GM18858 (cell line): ENCODE measurements around the gene CNNM1.

Experiments
- ATAC-seq: cut with Tn5 transposase; IDR thresholded peaks from one replicate; pipeline ENCODE4 v1.9.1; 2021; ENCODE audit not compliant: unreplicated experiment

Gene CNNM1

GRCh38 chr10:99370993-99371392 is 41.8 kb downstream of the CNNM1 start:
- ATAC-seq: peak; percentile 82

DNA sequence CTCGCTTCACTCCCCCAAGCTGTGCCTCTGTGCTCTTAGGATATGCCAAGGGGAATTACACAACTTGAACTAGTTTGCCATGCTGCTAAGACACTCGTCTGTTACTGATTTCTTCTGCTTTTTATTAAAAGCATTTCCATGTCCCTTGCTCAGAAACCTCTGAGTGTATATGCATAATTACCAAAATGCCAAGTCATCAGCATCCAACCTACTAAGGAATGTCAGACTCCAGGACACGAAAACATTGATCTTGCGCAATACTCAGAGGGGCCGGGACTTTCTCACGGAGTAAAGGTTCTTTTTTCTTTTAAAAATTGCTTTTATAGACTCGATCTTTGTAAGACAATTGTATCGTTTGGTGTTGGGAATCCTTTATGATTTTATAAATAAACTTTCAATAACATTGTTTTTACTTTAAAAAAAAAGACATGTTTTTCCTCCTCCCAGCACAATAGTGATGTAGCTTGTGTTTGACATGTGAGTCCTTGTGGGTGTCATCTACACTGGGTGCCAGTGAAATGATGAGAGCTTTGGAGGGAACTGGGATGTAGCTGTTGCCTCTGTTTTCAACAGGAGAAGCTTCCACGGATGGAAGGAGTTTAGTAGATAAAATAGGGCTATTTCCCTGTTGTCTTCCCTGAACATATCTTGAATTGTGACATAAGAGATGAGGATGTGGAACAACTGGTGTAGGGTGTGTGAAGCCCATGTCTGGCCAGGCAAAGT is 43.6 kb downstream of the CNNM1 start:
- ATAC-seq: no peak

- ATAC-seq: no peak
These were observed 45.4 kb downstream of the CNNM1 start for GRCh38 chr10:99374526-99374925.

- ATAC-seq: no peak
These were observed 45.8 kb downstream of the CNNM1 start for GRCh38 chr10:99374972-99375371.

DNA sequence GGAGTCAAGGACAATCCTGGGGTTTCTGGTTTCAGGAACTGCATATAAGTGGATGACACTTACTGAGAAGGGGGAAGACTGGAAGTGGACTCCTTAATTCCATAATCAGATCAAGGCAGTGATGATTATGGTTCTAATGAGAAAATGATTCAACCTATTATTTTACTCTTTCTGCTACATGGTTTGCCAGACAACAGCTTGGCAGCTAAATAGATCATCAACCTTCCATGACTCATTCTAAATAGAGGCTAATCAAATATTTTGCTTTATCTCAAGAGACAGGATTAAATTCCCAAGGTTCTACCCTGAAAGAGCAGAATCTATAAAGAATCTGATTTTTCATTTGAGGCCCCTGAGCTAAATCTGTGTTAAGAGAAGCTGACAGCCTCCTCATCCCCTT is 46.3 kb downstream of the CNNM1 start:
- ATAC-seq: no peak

DNA sequence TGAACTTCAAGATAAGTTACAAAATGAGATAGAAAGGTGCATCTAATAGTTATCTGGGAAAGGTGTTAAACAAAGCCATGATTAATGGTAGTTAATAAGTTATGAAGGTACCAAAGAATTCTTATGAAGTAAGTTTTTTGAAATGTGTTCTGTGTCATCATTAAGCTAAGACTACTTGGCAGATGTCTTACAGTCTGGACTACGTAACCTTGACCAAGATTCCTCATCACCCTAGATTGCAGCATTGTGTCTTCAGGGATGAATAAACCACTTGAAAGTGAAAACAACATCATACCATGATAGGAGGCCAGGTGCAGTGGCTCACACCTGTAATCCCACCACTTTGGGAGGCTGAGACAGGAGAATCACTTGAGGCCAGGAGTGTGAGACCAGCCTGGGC is 53.0 kb downstream of the CNNM1 start:
- ATAC-seq: no peak

- ATAC-seq: no peak
These were observed 57.9 kb downstream of the CNNM1 start for GRCh38 chr10:99387071-99387470.

DNA sequence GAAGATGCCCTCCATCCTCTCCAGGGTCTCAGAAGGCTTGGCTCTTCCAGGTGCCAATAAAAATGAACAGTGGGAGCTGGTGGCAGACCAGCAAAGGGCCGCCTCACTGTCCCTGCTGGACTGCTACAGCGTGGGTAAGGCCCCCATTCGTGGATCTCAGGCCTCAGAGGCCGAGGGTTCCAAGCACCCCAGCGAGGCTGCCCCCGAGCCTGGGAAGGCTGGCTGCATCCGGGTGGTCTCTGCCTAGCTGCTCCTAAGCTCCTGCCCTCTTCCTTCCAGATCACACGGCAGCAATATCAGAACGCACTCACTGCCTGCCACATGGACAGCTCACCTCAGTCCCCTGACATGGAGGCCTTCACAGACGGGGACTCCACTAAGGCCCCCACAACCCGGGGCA is 58.4 kb downstream of the CNNM1 start:
- no peak for ATAC-seq

- no peak for ATAC-seq
These were observed 60.7 kb downstream of the CNNM1 start for GRCh38 chr10:99389729-99390480.

DNA sequence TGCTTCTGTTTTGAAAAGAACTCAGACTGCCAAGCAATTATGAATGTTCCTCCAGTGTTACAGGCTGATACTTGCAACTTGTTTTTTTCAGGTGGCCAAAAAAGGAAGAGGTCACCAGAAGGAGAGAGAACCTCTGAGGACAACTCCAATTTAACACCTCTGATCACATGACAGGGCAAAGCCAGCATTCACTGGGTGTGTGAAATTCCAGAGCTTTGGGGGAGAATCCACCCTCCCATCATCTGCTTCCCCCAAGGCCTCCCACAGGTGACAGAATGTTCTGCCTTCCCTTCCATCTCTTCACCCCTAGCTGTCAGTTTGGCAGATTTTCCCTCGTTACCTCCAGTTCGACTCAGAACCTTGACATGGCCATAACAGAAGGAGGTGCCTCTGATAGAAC is 62.2 kb downstream of the CNNM1 start:
- ATAC-seq: no peak

DNA sequence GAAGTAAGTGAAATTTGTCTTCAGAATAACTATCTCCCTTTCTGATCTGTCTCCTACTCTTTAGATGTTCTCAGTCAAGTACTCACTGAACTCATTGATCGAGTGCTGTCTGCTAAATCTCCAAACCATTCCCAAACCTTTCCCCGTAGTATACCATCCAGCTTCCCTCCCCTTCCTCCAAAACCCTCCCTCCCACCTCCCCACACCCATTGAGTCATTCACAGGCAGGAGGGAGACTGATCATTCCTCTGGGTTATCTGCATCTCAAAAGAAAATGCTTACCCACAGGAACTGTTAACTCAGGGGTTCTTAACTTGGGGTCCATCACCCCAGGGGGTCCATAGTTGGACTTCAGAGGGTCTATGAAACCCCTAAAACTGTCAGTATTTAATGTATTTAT is 63.9 kb downstream of the CNNM1 start:
- no peak for ATAC-seq

DNA sequence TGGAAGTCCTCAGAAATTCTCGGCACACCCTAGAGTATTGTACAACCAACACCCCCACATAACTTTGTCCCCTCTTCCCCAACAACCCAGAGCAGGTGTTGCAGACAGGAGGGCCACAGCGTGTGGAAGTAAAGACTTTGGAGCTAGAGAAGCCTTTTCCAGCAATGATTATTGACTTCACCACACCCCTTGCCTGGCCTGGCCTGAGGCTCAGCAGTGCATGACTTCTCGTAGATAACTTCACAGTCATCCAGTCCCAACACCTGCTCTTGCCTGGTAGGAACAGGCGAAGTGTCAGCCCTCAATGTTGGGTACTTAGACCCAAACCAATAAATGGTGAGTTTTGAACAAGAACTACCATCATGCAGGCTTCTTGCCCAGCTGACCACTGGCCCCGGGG is 64.5 kb downstream of the CNNM1 start:
- ATAC-seq: no peak

GRCh38 chr10:99394256-99394655 is 65.1 kb downstream of the CNNM1 start:
- ATAC-seq: no peak

GRCh38 chr10:99394761-99395386 is 65.7 kb downstream of the CNNM1 start:
- ATAC-seq: no peak

GRCh38 chr10:99395750-99396445 is 66.7 kb downstream of the CNNM1 start:
- no peak for ATAC-seq

GRCh38 chr10:99396471-99396870 is 67.3 kb downstream of the CNNM1 start:
- ATAC-seq: no peak

GRCh38 chr10:99399664-99400063 is 70.5 kb downstream of the CNNM1 start:
- no peak for ATAC-seq

DNA sequence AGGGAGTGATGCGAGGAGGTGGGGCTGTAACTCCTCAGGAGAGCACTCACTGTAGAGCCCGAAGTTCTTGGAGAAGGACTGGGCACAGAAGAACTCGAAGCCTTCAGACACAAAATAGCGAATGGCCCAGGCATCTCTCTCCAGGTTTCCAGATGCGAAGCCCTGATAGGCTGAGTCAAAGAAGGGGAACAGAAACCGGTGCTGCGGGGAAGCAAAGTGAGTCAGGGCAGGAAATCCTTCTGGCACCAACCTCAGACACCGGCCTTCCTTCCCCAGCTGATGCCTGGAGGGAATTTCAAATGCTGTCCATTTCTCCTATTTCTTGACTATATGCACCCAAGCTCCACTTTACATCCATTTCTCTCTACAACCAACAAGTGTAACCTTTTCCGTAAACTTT is 74.5 kb downstream of the CNNM1 start:
- no peak for ATAC-seq

GRCh38 chr10:99406149-99406548 is 77.0 kb downstream of the CNNM1 start:
- ATAC-seq: no peak

- ATAC-seq: no peak
These were observed 81.0 kb downstream of the CNNM1 start for GRCh38 chr10:99410146-99410545.

DNA sequence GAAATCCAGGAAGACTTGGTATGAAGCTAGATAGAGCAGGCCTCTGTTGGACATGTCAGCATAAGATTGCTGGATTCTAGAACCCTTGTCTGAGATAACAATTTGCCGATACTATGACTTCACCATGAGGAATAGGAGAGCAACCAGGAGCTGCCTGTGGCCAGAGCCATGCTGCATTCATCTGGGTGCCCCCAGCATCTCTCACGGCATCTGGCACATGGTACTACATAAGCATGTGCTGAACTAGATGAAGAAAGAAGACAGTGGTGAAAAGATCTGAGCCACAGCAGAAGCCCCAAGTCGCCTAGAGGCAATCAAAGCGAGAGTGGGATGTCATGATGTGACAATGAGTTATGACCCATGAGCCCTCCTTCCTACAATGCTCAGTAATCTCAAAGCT is 81.7 kb downstream of the CNNM1 start:
- no peak for ATAC-seq

DNA sequence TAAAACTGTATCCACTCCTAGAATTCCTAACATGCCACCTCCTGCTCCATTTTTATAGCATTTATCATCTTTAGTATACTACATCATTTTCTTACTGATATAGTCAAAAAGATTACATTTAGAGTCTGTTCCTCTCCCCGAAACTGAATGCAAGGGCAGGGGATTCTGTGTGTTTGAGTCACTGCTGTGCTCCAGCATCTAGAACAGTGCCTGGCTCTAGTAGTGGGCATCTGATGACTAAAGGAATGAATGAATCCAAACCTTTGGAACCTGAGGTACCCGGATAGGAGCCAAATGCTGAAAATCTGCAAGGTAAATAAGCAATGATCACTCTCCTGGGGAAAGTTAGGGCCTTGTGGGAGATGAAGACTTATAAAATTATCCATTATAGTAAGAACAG is 82.4 kb downstream of the CNNM1 start:
- ATAC-seq: no peak
